IPS-18a (cell line): Measurements from ENCODE around the gene ZNF888.
"Not testable (repeated sequence)": the region's sequence is repeated elsewhere in the genome, so short reads cannot be mapped to it uniquely, and the experiment has no call there.

ENCODE experiments used
- H3K27ac ChIP-seq: one replicate; pipeline ENCODE4 v1.5.1; 2013; ENCODE audit warnings: low read length
- H3K27me3 ChIP-seq: one replicate; pipeline ENCODE4 v1.6.1; 2013; ENCODE audit warnings: mild to moderate bottlenecking, low read length; ENCODE audit not compliant: control insufficient read depth, insufficient read depth
- H3K36me3 ChIP-seq: one replicate; pipeline ENCODE4 v1.6.1; 2013; ENCODE audit warnings: low read depth, low read length; ENCODE audit not compliant: control insufficient read depth
- H3K4me1 ChIP-seq: one replicate; pipeline ENCODE4 v1.6.1; 2013; ENCODE audit warnings: low read depth, low read length; ENCODE audit not compliant: control insufficient read depth
- H3K4me3 ChIP-seq: one replicate; pipeline ENCODE4 v1.5.1; 2013; ENCODE audit warnings: low read length
- H3K9ac ChIP-seq: one replicate; pipeline ENCODE4 v1.6.1; 2013; ENCODE audit warnings: mild to moderate bottlenecking, low read length, moderate library complexity
- H3K9me3 ChIP-seq: one replicate; pipeline ENCODE4 v1.6.1; 2013; ENCODE audit warnings: low read depth, low read length; ENCODE audit not compliant: control insufficient read depth

The ZNF888 gene

GRCh38 chr19:52897138-52897935 is 25.9 kb downstream of the ZNF888 start, which contains the start of gene ZNF320:
ZNF320 (minus strand) TSS chr19:52897635; CDS start chr19:52890255, 7,380 bp downstream.
- H3K9ac ChIP-seq: peak within 1 kb of the TSS; percentile 96
- H3K27ac ChIP-seq: peak within 1 kb of the TSS; percentile 97

GRCh38 chr19:52896431-52897137 is 26.6 kb downstream of the ZNF888 start:
- peaks cover 9% of the 10 kb centered on the region for H3K36me3 ChIP-seq
- peaks cover 9% of the 10 kb centered on the region for H3K4me1 ChIP-seq
- H3K4me3 ChIP-seq: peak overlapping the region; percentile 98
- peak overlapping the region; percentile 96 for H3K9ac ChIP-seq
- H3K27ac ChIP-seq: peak overlapping the region; percentile 97
- no peaks in the 10 kb centered on the region for H3K27me3 ChIP-seq
- H3K9me3 ChIP-seq: no peaks in the 10 kb centered on the region

More at GRCh38 chr19:52897138-52897935, 25.9 kb downstream of the ZNF888 start, which contains the start of gene ZNF320:
- Histone ChIP-seq H3K36me3 (peaks cover 9% of the 10 kb centered on the region), H3K27me3 (no peaks in the 10 kb centered on the region), H3K4me1 (peaks cover 9% of the 10 kb centered on the region), H3K9me3 (no peaks in the 10 kb centered on the region), H3K4me3 (peak within 1 kb of the TSS; percentile 98)

GRCh38 chr19:52891336-52891735 is 31.9 kb downstream of the ZNF888 start:
- H3K4me1 ChIP-seq: no peaks in the 10 kb centered on the region
- no peaks in the 10 kb centered on the region for H3K9me3 ChIP-seq
- H3K27me3 ChIP-seq: no peaks in the 10 kb centered on the region
- H3K27ac ChIP-seq: no peak overlapping the region
- peaks cover 43% of the 10 kb centered on the region for H3K36me3 ChIP-seq
- no peak overlapping the region for H3K9ac ChIP-seq
- H3K4me3 ChIP-seq: no peak overlapping the region

GRCh38 chr19:52889931-52890330 is 33.3 kb downstream of the ZNF888 start:
- Histone ChIP-seq H3K27ac (no peak overlapping the region), H3K9ac (no peak overlapping the region), H3K4me3 (no peak overlapping the region), H3K9me3 (no peaks in the 10 kb centered on the region), H3K36me3 (peaks cover 49% of the 10 kb centered on the region), H3K4me1 (no peaks in the 10 kb centered on the region), H3K27me3 (no peaks in the 10 kb centered on the region)

GRCh38 chr19:52889076-52889475 is 34.2 kb downstream of the ZNF888 start:
- Histone ChIP-seq H3K9me3 (no peaks in the 10 kb centered on the region), H3K4me1 (no peaks in the 10 kb centered on the region), H3K9ac (no peak overlapping the region), H3K4me3 (no peak overlapping the region), H3K27me3 (no peaks in the 10 kb centered on the region), H3K36me3 (peaks cover 58% of the 10 kb centered on the region), H3K27ac (no peak overlapping the region)

GRCh38 chr19:52880895-52881389 is 42.3 kb downstream of the ZNF888 start:
- peaks cover 62% of the 10 kb centered on the region for H3K36me3 ChIP-seq
- H3K4me1 ChIP-seq: no peaks in the 10 kb centered on the region
- no peaks in the 10 kb centered on the region for H3K9me3 ChIP-seq

GRCh38 chr19:52872996-52873395 is 50.2 kb downstream of the ZNF888 start:
- H3K9ac ChIP-seq, H3K4me1 ChIP-seq, H3K36me3 ChIP-seq, H3K27me3 ChIP-seq, H3K4me3 ChIP-seq, H3K27ac ChIP-seq, H3K9me3 ChIP-seq: not testable (repeated sequence)

More at GRCh38 chr19:52880895-52881389, 42.3 kb downstream of the ZNF888 start:
- Histone ChIP-seq H3K27ac (no peak overlapping the region), H3K4me3 (no peak overlapping the region), H3K27me3 (no peaks in the 10 kb centered on the region), H3K9ac (no peak overlapping the region)

GRCh38 chr19:52871466-52871865 is 51.8 kb downstream of the ZNF888 start:
- H3K9ac ChIP-seq: no peak overlapping the region
- no peaks in the 10 kb centered on the region for H3K4me1 ChIP-seq
- H3K36me3 ChIP-seq: no peaks in the 10 kb centered on the region
- H3K9me3 ChIP-seq: no peaks in the 10 kb centered on the region
- no peaks in the 10 kb centered on the region for H3K27me3 ChIP-seq
- no peak overlapping the region for H3K4me3 ChIP-seq
- H3K27ac ChIP-seq: no peak overlapping the region

GRCh38 chr19:52868031-52868430 is 55.2 kb downstream of the ZNF888 start:
- H3K4me1 ChIP-seq, H3K27ac ChIP-seq, H3K4me3 ChIP-seq, H3K9me3 ChIP-seq, H3K27me3 ChIP-seq, H3K9ac ChIP-seq, H3K36me3 ChIP-seq: not testable (repeated sequence)

- H3K27me3 ChIP-seq, H3K9me3 ChIP-seq, H3K27ac ChIP-seq, H3K36me3 ChIP-seq, H3K4me1 ChIP-seq: not testable (repeated sequence)
- H3K9ac ChIP-seq: peak within 1 kb of the TSS; percentile 66
- H3K4me3 ChIP-seq: peak within 1 kb of the TSS; percentile 87
Observed at GRCh38 chr19:52857378-52858191, 65.6 kb downstream of the ZNF888 start, which contains the start of gene ZNF468. ZNF468 (minus strand) TSS chr19:52857619; CDS start chr19:52854272, 3,347 bp downstream.
